ENCODE measurements around the gene DCST1. TPM values are rescaled to one million over a fixed set of nuclear protein-coding genes. Genes with fewer than 3 reads are reported as not detected.
A peak's percentile ranks its signal among the peaks of the same experiment; 100 is the strongest.

Gene DCST1
- total RNA-seq, 1 donor from 2014 or later: not detected

GRCh38 chr1:155062702-155063411 is 29.2 kb downstream of the DCST1 start:
- H3K27ac Mint-ChIP-seq (ENCODE audit: unreplicated experiment): no peak overlapping the region
- peak; percentile 91 for DNase-seq (ENCODE audit: low read depth, low spot score)
- H3K36me3 Mint-ChIP-seq (ENCODE audit: low read depth): no peaks in the 10 kb centered on the region
- peak overlapping the region; percentile 84 for H3K4me3 Mint-ChIP-seq
- no peaks in the 10 kb centered on the region for H3K9me3 Mint-ChIP-seq
- TF ChIP-seq CTCF (conservative IDR thresholded peaks at IDR 0.05): peak; percentile 80
- peaks cover 11% of the 10 kb centered on the region for H3K27me3 Mint-ChIP-seq (ENCODE audit: low read depth)
- H3K4me1 Mint-ChIP-seq: peaks cover 38% of the 10 kb centered on the region

- TF ChIP-seq CTCF (conservative IDR thresholded peaks at IDR 0.05): no peak
- no peaks in the 10 kb centered on the region for H3K36me3 Mint-ChIP-seq (ENCODE audit: low read depth)
- peak within 1 kb of the TSS; percentile 90 for H3K4me3 Mint-ChIP-seq
- peak; percentile 80 for DNase-seq (ENCODE audit: low read depth, low spot score)
- H3K9me3 Mint-ChIP-seq: no peaks in the 10 kb centered on the region
- peaks cover 38% of the 10 kb centered on the region for H3K4me1 Mint-ChIP-seq
- H3K27ac Mint-ChIP-seq (ENCODE audit: unreplicated experiment): peak within 1 kb of the TSS; percentile 86
- peaks cover 11% of the 10 kb centered on the region for H3K27me3 Mint-ChIP-seq (ENCODE audit: low read depth)
Observed at GRCh38 chr1:155063550-155064110, 30.0 kb downstream of the DCST1 start, which contains the start of gene EFNA4. TSS of gene EFNA4 (plus strand) at chr1:155063740. CDS start at chr1:155063824, 84 bp downstream.

GRCh38 chr1:155064111-155064831 is 30.6 kb downstream of the DCST1 start:
- no peak for DNase-seq (ENCODE audit: low read depth, low spot score)
- peak overlapping the region; percentile 90 for H3K4me3 Mint-ChIP-seq
- H3K36me3 Mint-ChIP-seq (ENCODE audit: low read depth): no peaks in the 10 kb centered on the region
- H3K27me3 Mint-ChIP-seq (ENCODE audit: low read depth): peaks cover 11% of the 10 kb centered on the region
- H3K27ac Mint-ChIP-seq (ENCODE audit: unreplicated experiment): peak overlapping the region; percentile 30
- peaks cover 38% of the 10 kb centered on the region for H3K4me1 Mint-ChIP-seq
- TF ChIP-seq CTCF (conservative IDR thresholded peaks at IDR 0.05): no peak
- H3K9me3 Mint-ChIP-seq: no peaks in the 10 kb centered on the region

- TF ChIP-seq CTCF (conservative IDR thresholded peaks at IDR 0.05): no peak
- Mint-ChIP-seq H3K27ac (ENCODE audit: unreplicated experiment) (peak overlapping the region; percentile 30), H3K27me3 (ENCODE audit: low read depth) (peaks cover 11% of the 10 kb centered on the region), H3K4me3 (peak overlapping the region; percentile 90), H3K9me3 (no peaks in the 10 kb centered on the region), H3K4me1 (peaks cover 38% of the 10 kb centered on the region), H3K36me3 (ENCODE audit: low read depth) (no peaks in the 10 kb centered on the region)
- DNase-seq (ENCODE audit: low read depth, low spot score): no peak
Observed at GRCh38 chr1:155064832-155065429, 31.3 kb downstream of the DCST1 start.

GRCh38 chr1:155066777-155067176 is 33.2 kb downstream of the DCST1 start:
- H3K27ac Mint-ChIP-seq (ENCODE audit: unreplicated experiment): no peak overlapping the region

More at GRCh38 chr1:155066777-155067176, 33.2 kb downstream of the DCST1 start:
- Mint-ChIP-seq H3K36me3 (ENCODE audit: low read depth) (no peaks in the 10 kb centered on the region), H3K4me3 (peak overlapping the region; percentile 79), H3K27me3 (ENCODE audit: low read depth) (peaks cover 12% of the 10 kb centered on the region), H3K9me3 (no peaks in the 10 kb centered on the region), H3K4me1 (peaks cover 43% of the 10 kb centered on the region)
- no peak for DNase-seq (ENCODE audit: low read depth, low spot score)
- no peak for TF ChIP-seq CTCF (conservative IDR thresholded peaks at IDR 0.05)

Data from neural crest cell (in vitro differentiated cells).